A375 (cell line): ENCODE measurements around the gene TNFRSF9. TPM values are rescaled to one million over a fixed set of nuclear protein-coding genes. Genes with fewer than 3 reads are reported as not detected.

Experiments used
- small RNA-seq: library from RNA; depleted of rRNA; stranded (forward); fragments of <200 nt; gene quantifications from one replicate; pipeline ENCODE3, GENCODE V24; 2014
- total RNA-seq: library from RNA; depleted of rRNA; stranded (reverse); fragments of >200 nt; shearing (Covaris generic); gene quantifications from 2 replicates; pipeline ENCODE4 v1.2.3, GENCODE V29; 2014; rRNA removed

Gene TNFRSF9
- total RNA-seq, result 0.04 and 0.29 TPM in 2 replicates

GRCh38 chr1:7940745-7941436 lies at the start of gene TNFRSF9:
TSS of gene TNFRSF9 (minus strand) at chr1:7940839. CDS start at chr1:7939994, 845 bp downstream.

DNA sequence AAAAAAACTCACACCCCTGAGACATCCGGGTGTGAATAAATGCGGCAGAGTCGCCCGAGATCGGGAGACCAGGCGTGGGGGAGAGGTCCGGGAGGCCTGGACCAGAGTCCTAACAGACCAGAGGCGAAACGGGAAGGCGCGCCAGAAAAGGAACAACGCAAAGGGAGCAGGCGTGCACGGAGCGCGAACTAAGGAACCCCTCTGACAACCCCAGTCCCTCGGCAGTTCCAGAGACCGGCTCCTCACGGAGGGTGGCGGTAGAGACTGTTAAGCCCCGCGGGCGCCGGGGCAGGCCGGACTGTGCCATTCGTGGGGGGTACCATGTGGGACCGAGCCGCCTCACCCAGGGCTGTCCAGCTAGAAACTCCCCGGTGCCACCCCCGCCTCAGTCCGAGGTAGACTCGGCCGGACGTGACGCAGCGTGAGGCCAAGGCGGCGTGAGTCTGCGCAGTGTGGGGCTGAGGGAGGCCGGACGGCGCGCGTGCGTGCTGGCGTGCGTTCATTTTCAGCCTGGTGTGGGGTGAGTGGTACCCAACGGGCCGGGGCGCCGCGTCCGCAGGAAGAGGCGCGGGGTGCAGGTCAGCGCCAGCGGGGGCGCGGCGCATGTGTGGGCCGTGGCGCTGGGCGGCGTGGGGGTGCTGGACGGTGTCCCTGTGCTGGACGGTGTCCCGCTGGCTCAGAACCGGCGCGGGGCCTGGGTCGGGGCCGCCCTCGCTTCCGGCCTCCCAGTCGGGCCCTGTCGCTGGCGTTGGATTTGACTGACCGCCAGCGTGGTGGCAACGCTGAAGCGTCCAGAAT lies 20.8 kb upstream of the TNFRSF9 start, which contains the start of gene PARK7:
PARK7 (plus strand) TSS at position 496 of the 798 bp plus-strand sequence. CDS start 1,075 bp downstream, outside the sequence.

Small RNA genes within 50 kb of the gene (small RNA-seq; reads per million reads assigned to genes)
- gene RF00019, result not detected

Other genes with a start within 250 kb of the TNFRSF9 start
- gene VAMP3, start 169.5 kb downstream of the TNFRSF9 start, total RNA-seq, result 49.6 and 50.8 TPM in 2 replicates
- gene PER3, start 156.5 kb downstream of the TNFRSF9 start, total RNA-seq, result 1.3 and 2.4 TPM in 2 replicates
- not detected in 2 replicates for gene UTS2, start 87.8 kb downstream of the TNFRSF9 start, total RNA-seq
- 397 and 408 TPM in 2 replicates for gene PARK7, start 20.9 kb upstream of the TNFRSF9 start, total RNA-seq
- gene ERRFI1, start 85.5 kb upstream of the TNFRSF9 start, total RNA-seq, result 153 and 200 TPM in 2 replicates